Suprapubic skin (tissue), 4 donors: ENCODE results near the gene PTBP3. TPM values are rescaled to one million over a fixed set of nuclear protein-coding genes. Genes with fewer than 3 reads are reported as not detected.

Experiments used
- DNase-seq, 2 donors: peaks; one replicate each; pipeline ENCODE4 v3.0.0-alpha.2; 2019; ENCODE audit warnings: low spot score in 2 of 2
- H3K27ac ChIP-seq: fragments of 200-600 bp; sonication (generic); one replicate; pipeline ENCODE4 v1.5.1; 2019
- H3K27me3 ChIP-seq: fragments of 200-600 bp; sonication (generic); one replicate; pipeline ENCODE4 v1.5.1; 2019
- H3K36me3 ChIP-seq: fragments of 200-600 bp; sonication (generic); one replicate; pipeline ENCODE4 v1.5.1; 2019
- H3K4me1 ChIP-seq: fragments of 200-600 bp; sonication (generic); one replicate; pipeline ENCODE4 v1.5.1; 2019
- H3K4me3 ChIP-seq: fragments of 200-600 bp; sonication (generic); one replicate; pipeline ENCODE4 v1.5.1; 2019; ENCODE audit warnings: mild to moderate bottlenecking
- H3K9me3 ChIP-seq: fragments of 200-600 bp; sonication (generic); one replicate; pipeline ENCODE4 v1.5.1; 2019
- CTCF ChIP-seq, 2 donors: fragments of 200-600 bp in 1 of 2; fragments of 450-650 bp in 1 of 2; sonication (generic) in 1 of 2; IDR thresholded peaks; one replicate each; pipeline ENCODE4 v1.5.1; 2016 to 2019; ENCODE audit warnings: antibody characterized with exemption in 2 of 2, mild to moderate bottlenecking in 1 of 2, moderate library complexity in 1 of 2
- EP300 ChIP-seq: sonication (generic); formaldehyde crosslinking; IDR thresholded peaks from one replicate; pipeline ENCODE4 v1.6.1; 2017; ENCODE audit warnings: antibody characterized with exemption
- POLR2A ChIP-seq, 2 donors: fragments of 450-650 bp; IDR thresholded peaks; one replicate each; pipeline ENCODE4 v1.6.1; 2017; ENCODE audit warnings: antibody characterized with exemption in 2 of 2, mild to moderate bottlenecking in 2 of 2, moderate library complexity in 2 of 2
- POLR2AphosphoS5 ChIP-seq, 3 donors: sonication (generic); formaldehyde crosslinking; IDR thresholded peaks; one replicate each; pipeline ENCODE4 v1.6.1; 2017; ENCODE audit warnings: antibody characterized with exemption in 3 of 3
- WGBS: methylation state at CpG from one replicate; pipeline ENCODE4 v1.1.5; 2018; 5-methylcytosine and 5-hydroxymethylcytosine counted together
- total RNA-seq, 4 donors: library from RNA; depleted of rRNA; stranded (reverse); fragments of >200 nt; gene quantifications; one replicate each; pipeline ENCODE4 v1.1.0, GENCODE V29; 2016

PTBP3 gene
- total RNA-seq, 4 donors from 2014 or later, result 90.4 to 333 (median 168) TPM

GRCh38 chr9:112328545-112328944 is 4.9 kb downstream of the PTBP3 start:
- no peak for DNase-seq
- H3K4me1 ChIP-seq, result peaks cover 52% of the 10 kb centered on the region

GRCh38 chr9:112327718-112328450 is 5.5 kb downstream of the PTBP3 start:
- no peaks in the 10 kb centered on the region for H3K36me3 ChIP-seq
- DNase-seq, result no peak
- H3K4me1 ChIP-seq, result peaks cover 52% of the 10 kb centered on the region
- TF ChIP-seq POLR2AphosphoS5 (IDR thresholded peaks at IDR 0.05) (no peak), CTCF (IDR thresholded peaks at IDR 0.05) (no peak), POLR2A (IDR thresholded peaks at IDR 0.05) (no peak), EP300 (no peak)
- H3K27me3 ChIP-seq, result no peaks in the 10 kb centered on the region
- H3K27ac ChIP-seq, result no peak overlapping the region
- H3K9me3 ChIP-seq, result no peaks in the 10 kb centered on the region
- WGBS, result 16% methylated on average over 2 of the region's 2 CpGs
- H3K4me3 ChIP-seq, result no peak overlapping the region

More at GRCh38 chr9:112328545-112328944, 4.9 kb downstream of the PTBP3 start:
- TF ChIP-seq CTCF (IDR thresholded peaks at IDR 0.05) (no peak), POLR2AphosphoS5 (IDR thresholded peaks at IDR 0.05) (no peak), POLR2A (IDR thresholded peaks at IDR 0.05) (no peak), EP300 (no peak)
- Histone ChIP-seq H3K36me3 (no peaks in the 10 kb centered on the region), H3K27me3 (no peaks in the 10 kb centered on the region), H3K9me3 (no peaks in the 10 kb centered on the region), H3K27ac (no peak overlapping the region), H3K4me3 (no peak overlapping the region)
- 97% methylated on average over 2 of the region's 2 CpGs for WGBS

- Histone ChIP-seq H3K4me1 (peaks cover 39% of the 10 kb centered on the region), H3K9me3 (no peaks in the 10 kb centered on the region), H3K27ac (no peak overlapping the region), H3K36me3 (no peaks in the 10 kb centered on the region), H3K27me3 (no peaks in the 10 kb centered on the region), H3K4me3 (no peak overlapping the region)
- WGBS, result 57% methylated on average over 3 of the region's 3 CpGs
- TF ChIP-seq CTCF (IDR thresholded peaks at IDR 0.05) (no peak), POLR2AphosphoS5 (IDR thresholded peaks at IDR 0.05) (no peak), EP300 (no peak), POLR2A (IDR thresholded peaks at IDR 0.05) (no peak)
- DNase-seq, result no peak
Observed at GRCh38 chr9:112326194-112326593, 7.2 kb downstream of the PTBP3 start.

GRCh38 chr9:112325600-112325999 is 7.8 kb downstream of the PTBP3 start:
- no peak for DNase-seq
- 68% methylated on average over 8 of the region's 8 CpGs for WGBS
- Histone ChIP-seq H3K27ac (no peak overlapping the region), H3K9me3 (no peaks in the 10 kb centered on the region), H3K36me3 (no peaks in the 10 kb centered on the region), H3K4me1 (peaks cover 33% of the 10 kb centered on the region), H3K4me3 (no peak overlapping the region), H3K27me3 (no peaks in the 10 kb centered on the region)
- TF ChIP-seq EP300 (no peak), CTCF (IDR thresholded peaks at IDR 0.05) (no peak), POLR2AphosphoS5 (IDR thresholded peaks at IDR 0.05) (no peak), POLR2A (IDR thresholded peaks at IDR 0.05) (no peak)

GRCh38 chr9:112325127-112325526 is 8.3 kb downstream of the PTBP3 start:
- Histone ChIP-seq H3K9me3 (no peaks in the 10 kb centered on the region), H3K27ac (no peak overlapping the region), H3K4me1 (peaks cover 29% of the 10 kb centered on the region), H3K27me3 (no peaks in the 10 kb centered on the region), H3K36me3 (no peaks in the 10 kb centered on the region), H3K4me3 (no peak overlapping the region)
- DNase-seq, result no peak
- TF ChIP-seq POLR2AphosphoS5 (IDR thresholded peaks at IDR 0.05), result no peak
- no peak for TF ChIP-seq POLR2A (IDR thresholded peaks at IDR 0.05)
- TF ChIP-seq EP300, result no peak
- TF ChIP-seq CTCF (IDR thresholded peaks at IDR 0.05), result no peak
- 53% methylated on average over 10 of the region's 10 CpGs for WGBS
